ENCODE results near the gene JPH3. TPM values are rescaled to one million over a fixed set of nuclear protein-coding genes. Genes with fewer than 3 reads are reported as not detected.

The JPH3 gene
- total and polyA plus RNA-seq, 2 donors: 0.05 to 0.09 TPM

DNA sequence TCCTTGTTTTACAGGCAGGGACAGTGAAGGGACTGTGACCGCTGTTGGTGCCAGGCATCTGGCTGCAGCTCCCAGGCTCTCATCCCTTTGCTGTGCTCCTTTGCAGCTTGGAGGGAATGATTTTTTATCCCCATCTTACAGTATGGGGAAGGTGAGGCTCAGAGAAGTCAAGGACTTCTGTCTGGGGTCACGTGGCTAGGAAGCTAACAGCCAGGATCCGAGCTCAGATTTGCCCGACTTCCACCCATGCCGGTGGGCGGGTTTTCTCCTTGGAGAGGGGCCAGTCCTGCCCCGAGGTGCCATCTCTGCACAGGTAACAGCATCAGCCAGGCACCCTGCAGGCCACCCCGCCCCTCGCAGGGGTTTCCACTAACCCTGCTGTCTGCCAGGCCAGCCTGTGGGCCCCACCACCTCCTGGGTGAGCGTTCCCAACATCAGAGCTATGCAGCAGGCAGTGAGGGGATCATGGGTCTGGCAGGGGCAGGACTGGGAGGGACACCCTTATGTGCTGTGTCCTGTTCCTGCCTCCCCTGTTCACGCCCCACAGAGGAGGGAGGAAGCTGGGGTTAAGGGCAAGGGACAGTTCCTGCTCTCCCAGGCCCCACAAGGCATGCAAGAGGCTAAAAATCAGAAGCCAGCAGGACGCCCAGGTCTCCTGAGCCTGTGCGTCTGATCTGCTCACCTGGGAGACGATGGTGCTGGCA, 25.4 kb downstream of the JPH3 start:
- WGBS: 80% methylated on average over 14 of the region's 14 CpGs
- Histone ChIP-seq H3K27ac (ENCODE audit: low read depth in 1 of 2, low read length in 1 of 2) (no peak overlapping the region), H3K36me3 (ENCODE audit: control insufficient read depth in 2 of 2, insufficient read depth in 2 of 2, low read length in 1 of 2) (no peaks in the 10 kb centered on the region), H3K27me3 (ENCODE audit: control insufficient read depth in 2 of 2, insufficient read depth in 1 of 2, low read length in 1 of 2) (peaks cover 0 to 12% of the 10 kb centered on the region in 2 donors), H3K9me3 (ENCODE audit: control insufficient read depth in 2 of 2, insufficient read depth in 1 of 2, low read length in 1 of 2) (peaks cover 0 to 5% of the 10 kb centered on the region in 2 donors), H3K4me3 (ENCODE audit: low read length in 2 of 2) (no peak overlapping the region), H3K4me1 (ENCODE audit: control insufficient read depth in 2 of 2, insufficient read depth in 2 of 2, low read length in 2 of 2) (no peaks in the 10 kb centered on the region)
- no peak for DNase-seq (ENCODE audit: low read depth in 6 of 9, low spot score in 9 of 9)

DNA sequence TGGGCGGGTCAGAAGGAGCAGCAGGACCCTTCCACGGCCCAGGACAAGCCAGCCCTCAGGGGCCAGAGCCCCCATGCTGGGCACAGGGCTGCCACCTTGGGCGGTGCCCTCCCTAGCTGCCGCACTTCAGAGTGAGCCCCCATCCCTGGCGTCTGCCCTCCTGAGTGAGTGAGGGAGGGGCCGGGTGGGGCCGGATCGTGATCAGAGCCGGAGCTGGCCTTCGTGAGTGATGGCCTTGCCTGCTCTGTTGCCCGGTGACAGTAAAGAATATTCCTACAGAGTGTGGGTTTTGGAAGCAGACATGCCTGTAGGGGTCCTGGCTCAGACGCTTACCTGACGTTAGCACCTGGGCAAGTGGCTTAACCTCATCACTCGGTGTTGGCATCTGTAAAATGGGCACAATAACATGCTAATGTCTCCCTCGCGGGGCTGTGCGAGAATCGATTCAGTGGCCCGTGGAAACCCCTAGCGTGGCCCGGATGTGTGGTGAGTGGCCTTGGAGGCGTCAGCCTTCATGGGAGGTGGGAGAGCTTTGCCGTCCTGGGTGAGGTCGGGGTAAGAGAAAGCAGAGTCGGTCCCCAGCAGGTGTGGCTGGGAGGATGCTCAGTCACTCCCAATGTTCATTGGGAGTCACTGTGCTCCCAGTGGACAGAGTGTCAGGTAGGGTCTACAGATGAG, 26.1 kb downstream of the JPH3 start:
- peaks cover 0 to 5% of the 10 kb centered on the region in 2 donors for H3K9me3 ChIP-seq (ENCODE audit: control insufficient read depth in 2 of 2, insufficient read depth in 1 of 2, low read length in 1 of 2)
- no peak overlapping the region for H3K4me3 ChIP-seq (ENCODE audit: low read length in 2 of 2)
- DNase-seq (ENCODE audit: low read depth in 6 of 9, low spot score in 9 of 9): no peak
- 88% methylated on average over 25 of the region's 25 CpGs for WGBS
- no peaks in the 10 kb centered on the region for H3K4me1 ChIP-seq (ENCODE audit: control insufficient read depth in 2 of 2, insufficient read depth in 2 of 2, low read length in 2 of 2)
- H3K27me3 ChIP-seq (ENCODE audit: control insufficient read depth in 2 of 2, insufficient read depth in 1 of 2, low read length in 1 of 2): peaks cover 0 to 12% of the 10 kb centered on the region in 2 donors
- no peaks in the 10 kb centered on the region for H3K36me3 ChIP-seq (ENCODE audit: control insufficient read depth in 2 of 2, insufficient read depth in 2 of 2, low read length in 1 of 2)
- H3K27ac ChIP-seq (ENCODE audit: low read depth in 1 of 2, low read length in 1 of 2): no peak overlapping the region

GRCh38 chr16:87628940-87629339, 26.6 kb downstream of the JPH3 start:
- Histone ChIP-seq H3K27ac (ENCODE audit: low read depth in 1 of 2, low read length in 1 of 2) (no peak overlapping the region), H3K4me1 (ENCODE audit: control insufficient read depth in 2 of 2, insufficient read depth in 2 of 2, low read length in 2 of 2) (no peaks in the 10 kb centered on the region), H3K4me3 (ENCODE audit: low read length in 2 of 2) (no peak overlapping the region), H3K36me3 (ENCODE audit: control insufficient read depth in 2 of 2, insufficient read depth in 2 of 2, low read length in 1 of 2) (no peaks in the 10 kb centered on the region), H3K27me3 (ENCODE audit: control insufficient read depth in 2 of 2, insufficient read depth in 1 of 2, low read length in 1 of 2) (peaks cover 0 to 12% of the 10 kb centered on the region in 2 donors), H3K9me3 (ENCODE audit: control insufficient read depth in 2 of 2, insufficient read depth in 1 of 2, low read length in 1 of 2) (peaks cover 0 to 5% of the 10 kb centered on the region in 2 donors)
- WGBS: 77% methylated on average over 7 of the region's 7 CpGs
- no peak for DNase-seq (ENCODE audit: low read depth in 6 of 9, low spot score in 9 of 9)

DNA sequence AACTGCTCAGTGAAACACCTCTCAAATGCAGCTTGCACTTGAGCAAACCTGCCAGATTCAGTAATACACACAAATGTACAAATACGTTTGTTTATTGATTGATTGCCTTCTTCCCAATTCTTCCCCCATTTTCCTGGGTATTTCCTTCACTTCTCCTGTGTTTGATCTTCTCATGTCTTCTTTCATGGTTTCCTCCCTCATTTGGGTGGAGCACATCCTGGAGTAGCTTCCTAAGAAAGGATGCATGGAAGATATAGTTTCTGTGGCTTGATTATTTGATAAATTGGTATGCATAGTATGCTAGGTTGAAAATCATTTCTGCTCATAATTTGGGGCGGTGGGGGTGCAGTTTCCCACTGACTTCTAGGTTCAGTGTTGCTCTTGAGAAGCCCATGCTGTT, 28.8 kb downstream of the JPH3 start:
- Histone ChIP-seq H3K27me3 (ENCODE audit: control insufficient read depth in 2 of 2, insufficient read depth in 1 of 2, low read length in 1 of 2) (peaks cover 4 to 29% of the 10 kb centered on the region in 2 donors), H3K4me3 (ENCODE audit: low read length in 2 of 2) (no peak overlapping the region), H3K27ac (ENCODE audit: low read depth in 1 of 2, low read length in 1 of 2) (no peak overlapping the region), H3K9me3 (ENCODE audit: control insufficient read depth in 2 of 2, insufficient read depth in 1 of 2, low read length in 1 of 2) (peaks cover 0 to 5% of the 10 kb centered on the region in 2 donors), H3K36me3 (ENCODE audit: control insufficient read depth in 2 of 2, insufficient read depth in 2 of 2, low read length in 1 of 2) (no peaks in the 10 kb centered on the region), H3K4me1 (ENCODE audit: control insufficient read depth in 2 of 2, insufficient read depth in 2 of 2, low read length in 2 of 2) (peaks cover 0 to 10% of the 10 kb centered on the region in 2 donors)
- 92% methylated on average over 2 of the region's 2 CpGs for WGBS
- DNase-seq (ENCODE audit: low read depth in 6 of 9, low spot score in 9 of 9): no peak

GRCh38 chr16:87634411-87634810, 32.1 kb downstream of the JPH3 start:
- Histone ChIP-seq H3K9me3 (ENCODE audit: control insufficient read depth in 2 of 2, insufficient read depth in 1 of 2, low read length in 1 of 2) (peaks cover 0 to 5% of the 10 kb centered on the region in 2 donors), H3K4me3 (ENCODE audit: low read length in 2 of 2) (no peak overlapping the region), H3K36me3 (ENCODE audit: control insufficient read depth in 2 of 2, insufficient read depth in 2 of 2, low read length in 1 of 2) (no peaks in the 10 kb centered on the region), H3K27me3 (ENCODE audit: control insufficient read depth in 2 of 2, insufficient read depth in 1 of 2, low read length in 1 of 2) (peaks cover 8 to 42% of the 10 kb centered on the region in 2 donors), H3K27ac (ENCODE audit: low read depth in 1 of 2, low read length in 1 of 2) (no peak overlapping the region), H3K4me1 (ENCODE audit: control insufficient read depth in 2 of 2, insufficient read depth in 2 of 2, low read length in 2 of 2) (peaks cover 0 to 14% of the 10 kb centered on the region in 2 donors)
- no peak for DNase-seq (ENCODE audit: low read depth in 6 of 9, low spot score in 9 of 9)
- 94% methylated on average over 14 of the region's 14 CpGs for WGBS

- peaks cover 0 to 14% of the 10 kb centered on the region in 2 donors for H3K4me1 ChIP-seq (ENCODE audit: control insufficient read depth in 2 of 2, insufficient read depth in 2 of 2, low read length in 2 of 2)
- H3K27me3 ChIP-seq (ENCODE audit: control insufficient read depth in 2 of 2, insufficient read depth in 1 of 2, low read length in 1 of 2): peaks cover 8 to 45% of the 10 kb centered on the region in 2 donors
- no peaks in the 10 kb centered on the region for H3K36me3 ChIP-seq (ENCODE audit: control insufficient read depth in 2 of 2, insufficient read depth in 2 of 2, low read length in 1 of 2)
- DNase-seq (ENCODE audit: low read depth in 6 of 9, low spot score in 9 of 9): peak; percentile 27 to 75 (median 45)
- WGBS: 10% methylated on average over 23 of the region's 23 CpGs
- no peaks in the 10 kb centered on the region for H3K9me3 ChIP-seq (ENCODE audit: control insufficient read depth in 2 of 2, insufficient read depth in 1 of 2, low read length in 1 of 2)
- peak overlapping the region in 1 of 2 donors; percentile 25 for H3K4me3 ChIP-seq (ENCODE audit: low read length in 2 of 2)
- no peak overlapping the region for H3K27ac ChIP-seq (ENCODE audit: low read depth in 1 of 2, low read length in 1 of 2)
Observed at GRCh38 chr16:87635541-87636049, 33.3 kb downstream of the JPH3 start.

DNA sequence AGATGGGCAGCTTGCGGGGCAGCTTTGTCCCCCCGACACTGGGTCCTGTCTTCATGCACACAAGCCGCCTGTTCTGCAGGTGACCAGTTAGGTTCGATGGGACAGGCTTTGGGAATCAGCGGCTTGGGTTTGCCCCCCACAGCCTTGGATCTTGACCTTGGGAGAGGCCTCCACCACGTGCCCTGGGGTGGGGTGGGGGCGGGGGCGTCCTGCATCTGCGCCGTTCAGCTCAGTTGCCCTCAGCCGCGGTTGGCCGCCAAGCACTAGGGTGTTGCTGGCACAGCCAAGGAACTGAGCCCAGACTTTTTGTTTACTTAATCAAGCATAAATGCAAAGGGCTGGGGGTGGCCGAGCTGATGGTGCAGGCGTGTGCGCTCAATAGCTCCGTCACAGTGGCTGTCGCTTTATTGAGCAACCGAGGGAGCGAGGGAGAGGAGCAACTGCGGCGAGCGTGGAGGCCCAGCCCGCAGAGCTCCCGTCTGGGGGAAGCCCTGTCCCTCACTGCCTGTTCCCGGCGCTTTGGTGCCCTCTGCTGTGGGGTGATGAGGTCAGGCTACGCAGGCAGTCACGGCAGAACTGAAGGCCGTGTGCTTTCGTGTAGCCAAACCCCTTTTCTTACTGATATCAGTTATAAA, 33.9 kb downstream of the JPH3 start:
- Histone ChIP-seq H3K9me3 (ENCODE audit: control insufficient read depth in 2 of 2, insufficient read depth in 1 of 2, low read length in 1 of 2) (no peaks in the 10 kb centered on the region), H3K27ac (ENCODE audit: low read depth in 1 of 2, low read length in 1 of 2) (no peak overlapping the region), H3K36me3 (ENCODE audit: control insufficient read depth in 2 of 2, insufficient read depth in 2 of 2, low read length in 1 of 2) (no peaks in the 10 kb centered on the region), H3K4me3 (ENCODE audit: low read length in 2 of 2) (peak overlapping the region in 1 of 2 donors; percentile 25), H3K4me1 (ENCODE audit: control insufficient read depth in 2 of 2, insufficient read depth in 2 of 2, low read length in 2 of 2) (peaks cover 0 to 14% of the 10 kb centered on the region in 2 donors), H3K27me3 (ENCODE audit: control insufficient read depth in 2 of 2, insufficient read depth in 1 of 2, low read length in 1 of 2) (peaks cover 8 to 48% of the 10 kb centered on the region in 2 donors)
- 12% methylated on average over 31 of the region's 31 CpGs for WGBS
- peak; percentile 14 to 72 (median 40) for DNase-seq (ENCODE audit: low read depth in 6 of 9, low spot score in 9 of 9)

GRCh38 chr16:87636741-87637140, 34.4 kb downstream of the JPH3 start:
- Histone ChIP-seq H3K36me3 (ENCODE audit: control insufficient read depth in 2 of 2, insufficient read depth in 2 of 2, low read length in 1 of 2) (no peaks in the 10 kb centered on the region), H3K4me1 (ENCODE audit: control insufficient read depth in 2 of 2, insufficient read depth in 2 of 2, low read length in 2 of 2) (peaks cover 0 to 14% of the 10 kb centered on the region in 2 donors), H3K9me3 (ENCODE audit: control insufficient read depth in 2 of 2, insufficient read depth in 1 of 2, low read length in 1 of 2) (no peaks in the 10 kb centered on the region), H3K4me3 (ENCODE audit: low read length in 2 of 2) (no peak overlapping the region), H3K27me3 (ENCODE audit: control insufficient read depth in 2 of 2, insufficient read depth in 1 of 2, low read length in 1 of 2) (peaks cover 8 to 49% of the 10 kb centered on the region in 2 donors), H3K27ac (ENCODE audit: low read depth in 1 of 2, low read length in 1 of 2) (no peak overlapping the region)
- DNase-seq (ENCODE audit: low read depth in 6 of 9, low spot score in 9 of 9): no peak
- 92% methylated on average over 22 of the region's 22 CpGs for WGBS

DNA sequence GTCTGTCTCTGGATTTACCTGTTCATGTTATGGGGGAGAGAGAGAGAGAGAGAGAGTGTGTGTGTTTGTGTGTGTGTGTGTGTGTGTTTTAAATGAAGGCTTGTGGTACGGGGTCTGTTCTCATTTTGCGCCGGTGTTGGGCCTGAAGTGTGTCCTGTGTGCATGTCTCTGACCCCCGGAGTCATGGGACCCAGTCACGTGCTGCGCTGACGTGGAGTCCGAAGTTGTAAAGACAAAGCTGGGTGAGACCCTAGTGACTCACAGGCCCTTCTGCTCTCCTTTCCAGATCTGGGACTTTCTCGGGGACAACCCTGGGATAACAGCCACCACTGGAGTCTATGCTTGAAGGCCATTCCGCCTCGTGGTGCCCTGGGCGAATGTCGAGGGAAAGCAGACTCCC, 35.0 kb downstream of the JPH3 start:
- no peak for DNase-seq (ENCODE audit: low read depth in 6 of 9, low spot score in 9 of 9)
- Histone ChIP-seq H3K4me1 (ENCODE audit: control insufficient read depth in 2 of 2, insufficient read depth in 2 of 2, low read length in 2 of 2) (peaks cover 0 to 14% of the 10 kb centered on the region in 2 donors), H3K27me3 (ENCODE audit: control insufficient read depth in 2 of 2, insufficient read depth in 1 of 2, low read length in 1 of 2) (peaks cover 8 to 50% of the 10 kb centered on the region in 2 donors), H3K9me3 (ENCODE audit: control insufficient read depth in 2 of 2, insufficient read depth in 1 of 2, low read length in 1 of 2) (no peaks in the 10 kb centered on the region), H3K36me3 (ENCODE audit: control insufficient read depth in 2 of 2, insufficient read depth in 2 of 2, low read length in 1 of 2) (no peaks in the 10 kb centered on the region), H3K27ac (ENCODE audit: low read depth in 1 of 2, low read length in 1 of 2) (no peak overlapping the region), H3K4me3 (ENCODE audit: low read length in 2 of 2) (no peak overlapping the region)
- 97% methylated on average over 13 of the region's 13 CpGs for WGBS

Data from thymus (tissue), 11 donors.